NCI-H2227 (cell line): Measurements from ENCODE around the gene CAPN12.

Experiments
- DNase-seq: peaks from one replicate; lab custom pipeline; 2025; ENCODE audit not compliant: unreplicated experiment; lab: John Stamatoyannopoulos, UW

Gene CAPN12

DNA sequence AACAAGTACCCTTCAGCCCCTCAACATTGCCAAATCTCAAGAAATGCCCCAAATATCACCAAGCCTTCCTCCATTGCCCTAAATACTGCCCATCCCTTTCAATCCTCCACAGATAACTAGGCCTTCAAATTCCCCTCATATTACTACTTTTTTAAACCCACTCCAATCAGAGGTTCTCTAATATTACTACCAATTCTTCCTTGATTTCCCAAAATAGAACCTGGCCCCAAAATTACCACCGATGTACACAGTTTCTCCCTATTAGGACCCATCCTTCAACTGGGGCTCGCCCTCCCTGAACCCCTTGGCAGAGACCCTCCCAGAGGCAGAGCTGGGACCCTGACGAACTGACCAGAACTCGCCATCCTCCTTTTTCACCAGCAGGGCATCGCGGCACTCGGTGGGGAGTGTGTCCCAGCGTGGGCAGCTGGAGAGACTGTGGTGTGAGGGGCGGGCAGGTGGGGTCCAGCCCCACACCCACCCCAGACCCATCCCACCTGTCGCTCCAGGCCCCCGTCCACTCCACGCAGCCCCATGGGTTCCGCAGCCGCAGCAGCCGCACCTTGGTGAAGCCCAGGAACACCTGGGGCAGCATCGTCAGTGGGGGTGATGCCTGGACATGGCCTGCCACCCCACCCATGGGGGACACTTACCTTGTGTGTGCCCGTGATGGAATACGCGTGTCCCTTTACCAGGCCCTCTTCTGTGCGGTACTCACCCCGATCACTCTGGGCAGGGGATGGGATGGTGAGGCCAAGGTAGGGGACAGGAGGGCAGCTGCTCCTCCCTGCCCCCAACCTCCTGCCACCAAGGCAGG is 6.1 kb downstream of the CAPN12 start:
- DNase-seq, result no peak

DNA sequence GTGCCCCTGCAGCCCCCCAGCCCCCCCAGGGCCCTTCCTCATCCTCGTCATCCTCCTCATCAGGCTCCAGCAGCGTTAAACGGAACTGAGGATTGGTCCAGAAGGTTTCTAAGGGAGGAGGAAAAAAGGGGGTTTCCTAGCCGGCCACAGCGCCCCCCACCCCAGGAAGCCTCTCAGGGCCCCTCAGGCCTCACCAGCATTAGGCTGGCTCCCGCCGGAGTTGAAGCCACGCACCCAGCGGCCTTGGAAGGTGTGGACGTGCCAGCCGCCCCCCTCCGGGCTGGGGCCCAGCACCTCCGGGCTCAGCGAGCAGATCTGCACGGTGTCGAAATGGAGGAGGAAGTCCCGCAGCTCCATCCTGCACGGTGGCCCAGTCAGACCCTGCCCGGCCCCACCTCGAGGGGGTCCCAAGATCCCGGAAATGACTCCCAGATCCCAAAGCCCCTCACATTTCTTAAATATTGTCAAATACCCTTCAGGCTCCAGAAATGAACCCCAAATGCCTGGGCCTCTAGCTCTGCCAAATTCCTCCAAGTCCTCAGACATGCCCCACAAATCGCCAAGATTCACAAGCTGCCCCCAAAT is 6.9 kb downstream of the CAPN12 start:
- DNase-seq, result no peak

DNA sequence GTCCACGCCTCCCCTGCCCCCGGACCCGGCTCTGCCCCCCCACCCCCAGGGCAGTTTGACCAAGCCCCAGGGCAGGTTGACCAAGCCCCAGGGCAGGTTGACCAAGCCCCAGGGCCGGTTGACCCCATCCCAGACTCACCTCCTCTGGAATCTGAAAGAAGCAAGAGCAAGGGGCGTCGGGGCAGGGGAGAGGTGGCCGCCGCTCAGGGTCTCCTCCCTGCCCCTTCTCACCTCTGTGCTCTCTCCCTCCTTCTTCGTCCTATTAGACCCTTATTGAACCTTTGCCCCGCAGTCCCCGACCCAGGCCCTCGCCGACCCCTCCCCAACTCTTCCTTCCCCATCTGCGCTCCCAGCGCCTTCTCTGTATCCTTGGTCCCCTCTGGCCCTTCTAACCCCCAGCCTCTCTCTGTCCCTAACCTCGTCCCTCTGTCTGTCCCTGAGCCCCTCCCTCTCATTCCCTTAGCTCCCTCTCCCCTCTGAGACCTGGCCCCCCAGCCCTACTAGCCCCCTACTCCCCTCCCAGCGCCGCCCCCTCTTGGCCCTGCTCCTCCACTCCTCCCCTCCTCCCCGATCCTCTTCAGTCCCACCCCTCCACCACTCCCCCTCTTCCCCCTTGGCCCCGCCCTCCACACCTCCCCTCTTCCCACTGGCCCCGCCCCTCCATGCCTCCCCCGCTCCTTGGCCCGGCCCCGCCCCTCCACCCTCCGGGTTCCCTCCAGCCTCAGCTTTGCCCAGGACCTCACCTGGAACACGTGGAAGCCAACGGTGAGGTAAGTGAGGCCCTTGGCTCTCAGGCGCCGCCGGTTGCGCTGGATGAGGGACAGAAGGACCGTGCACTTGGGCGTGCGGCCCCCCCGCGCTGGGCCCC is 7.6 kb downstream of the CAPN12 start:
- DNase-seq, result peak; percentile 93

DNA sequence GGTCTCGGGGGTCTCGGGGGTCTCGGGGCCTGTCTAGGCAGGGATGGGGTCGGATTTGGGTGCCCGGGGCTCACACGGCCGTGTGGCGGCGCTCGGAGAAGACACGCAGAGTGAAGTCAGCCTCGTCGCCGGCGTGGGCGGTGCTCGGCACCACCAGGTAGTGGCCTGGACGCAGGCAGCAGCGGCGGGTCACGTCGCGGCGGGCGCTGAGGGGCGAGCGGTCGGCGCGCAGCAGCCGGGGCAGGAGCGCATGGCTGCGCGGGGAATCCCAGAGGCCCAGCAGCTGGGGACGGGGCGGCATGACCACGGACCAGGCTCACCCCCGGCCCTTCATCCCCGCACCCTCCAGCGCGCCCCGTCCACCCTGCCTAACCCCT is 8.2 kb downstream of the CAPN12 start:
- DNase-seq, result peak; percentile 91

DNA sequence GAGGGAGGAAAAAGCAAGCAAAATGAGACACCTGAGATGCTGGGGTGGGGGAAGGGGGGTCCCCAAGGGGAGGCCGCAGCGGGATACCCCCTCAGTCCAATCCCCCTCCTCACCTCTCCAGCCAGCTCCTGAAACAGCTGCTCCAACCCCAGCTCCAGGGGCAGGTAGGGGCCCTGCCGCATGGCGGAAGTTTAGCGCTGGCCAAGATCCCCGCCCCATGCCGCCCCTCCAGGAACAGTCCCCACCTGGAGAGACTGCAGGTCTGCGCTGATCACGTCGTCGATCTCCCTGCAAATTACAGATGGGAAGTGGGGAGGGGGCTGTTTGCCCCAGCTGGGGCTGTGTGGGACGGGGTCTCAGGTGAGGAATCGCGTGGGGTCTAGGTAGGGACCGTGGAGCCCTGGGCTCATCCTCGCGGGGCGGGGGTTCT is 9.0 kb downstream of the CAPN12 start:
- DNase-seq, result peak; percentile 91

DNA sequence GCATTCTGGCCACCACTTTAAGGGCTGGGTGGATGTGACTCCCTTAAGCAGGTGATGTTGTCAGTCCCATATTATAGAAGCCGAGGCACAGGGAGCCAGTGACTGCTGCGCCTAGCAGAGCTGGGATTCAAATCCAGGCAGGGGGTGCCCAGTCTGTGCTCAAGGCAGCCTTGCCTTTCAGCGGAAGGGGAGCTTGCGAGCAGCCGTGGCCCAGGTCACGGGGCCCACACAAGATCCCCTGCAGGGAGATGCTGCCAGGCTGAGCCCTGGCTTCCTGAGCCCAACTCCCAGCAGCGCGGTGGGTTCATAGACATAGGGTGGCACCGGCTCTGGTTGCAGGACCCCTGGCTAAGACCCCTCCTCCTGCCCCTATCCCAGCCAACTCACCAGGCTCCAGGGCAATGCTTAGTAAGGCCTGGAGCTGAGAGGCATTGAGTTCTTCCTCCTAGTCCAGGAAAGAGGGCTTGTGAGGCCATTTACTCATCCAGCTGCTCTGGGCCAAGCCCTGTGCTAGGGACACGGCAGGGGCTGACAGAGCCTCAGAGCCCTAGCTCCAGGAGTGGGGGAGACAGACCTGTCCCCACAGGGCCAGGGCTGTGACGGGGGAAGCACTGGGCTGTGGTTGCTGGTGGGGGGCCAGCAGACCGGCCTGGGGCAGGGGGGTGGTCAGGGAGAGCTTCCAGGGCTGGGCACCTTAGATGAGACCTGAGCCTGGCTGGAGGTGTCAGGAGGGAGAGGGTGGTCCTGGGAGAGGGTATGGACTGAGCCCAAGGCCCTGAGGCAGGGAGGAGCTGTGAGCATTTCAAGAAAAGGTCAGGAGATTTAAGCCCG is 9.6 kb downstream of the CAPN12 start:
- DNase-seq, result no peak

DNA sequence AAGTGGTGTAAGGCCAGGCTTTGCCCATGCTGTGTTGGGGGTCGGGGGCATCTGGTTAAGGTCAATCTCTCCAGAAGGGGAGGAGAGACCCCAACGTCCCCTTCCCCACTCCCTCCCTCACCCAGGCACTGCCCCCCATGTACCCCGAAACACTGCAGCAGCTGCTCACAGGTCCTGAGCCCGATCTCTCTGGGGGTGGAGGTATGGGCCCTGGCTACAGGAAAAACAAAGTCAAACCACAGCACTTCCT is 10.2 kb downstream of the CAPN12 start:
- no peak for DNase-seq

DNA sequence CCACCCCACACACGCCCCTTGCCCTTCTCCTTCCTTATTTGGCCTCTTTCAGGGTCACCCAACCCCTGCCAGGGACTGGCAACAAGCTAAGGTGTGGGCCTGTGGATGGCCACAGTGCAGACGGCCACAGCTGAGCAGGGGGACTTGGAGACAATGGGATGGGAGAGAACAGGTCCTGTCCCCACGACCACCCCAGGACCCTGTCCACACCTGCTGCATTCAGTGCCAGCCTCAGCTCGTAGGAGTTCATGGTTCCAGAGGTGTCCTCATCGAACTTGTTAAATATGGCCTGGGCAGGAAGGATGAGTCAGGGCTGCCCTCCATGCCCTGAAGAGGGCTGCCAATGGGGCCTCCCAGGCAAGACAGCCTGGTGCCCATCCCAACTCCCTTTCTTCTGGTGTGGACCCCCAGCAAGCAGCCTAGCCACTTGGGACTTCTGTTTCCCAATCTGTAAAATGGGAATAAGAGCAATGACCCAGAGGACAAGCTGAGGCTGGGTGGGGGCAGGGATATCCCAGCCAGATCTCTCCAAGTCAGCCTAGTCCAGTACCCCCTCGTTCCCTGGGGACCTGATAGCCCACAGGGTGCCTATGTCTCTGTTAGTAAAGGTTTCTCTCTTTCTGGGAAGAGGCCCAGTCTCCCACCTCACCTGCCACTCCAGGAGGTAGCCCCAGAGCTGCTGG is 10.6 kb downstream of the CAPN12 start:
- no peak for DNase-seq

DNA sequence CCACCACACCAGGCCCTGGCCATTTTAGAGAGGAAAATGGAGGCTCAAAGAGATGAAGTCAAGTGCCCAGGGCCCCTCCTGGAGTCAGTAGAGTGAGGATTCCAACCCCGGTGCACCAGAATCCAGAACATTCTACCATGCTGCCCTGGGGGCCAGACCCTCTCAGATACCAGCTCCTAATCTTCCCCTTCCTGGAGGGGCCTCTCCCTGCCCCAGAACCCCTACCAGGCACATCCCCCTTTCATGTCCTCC is 11.1 kb downstream of the CAPN12 start:
- DNase-seq, result no peak

DNA sequence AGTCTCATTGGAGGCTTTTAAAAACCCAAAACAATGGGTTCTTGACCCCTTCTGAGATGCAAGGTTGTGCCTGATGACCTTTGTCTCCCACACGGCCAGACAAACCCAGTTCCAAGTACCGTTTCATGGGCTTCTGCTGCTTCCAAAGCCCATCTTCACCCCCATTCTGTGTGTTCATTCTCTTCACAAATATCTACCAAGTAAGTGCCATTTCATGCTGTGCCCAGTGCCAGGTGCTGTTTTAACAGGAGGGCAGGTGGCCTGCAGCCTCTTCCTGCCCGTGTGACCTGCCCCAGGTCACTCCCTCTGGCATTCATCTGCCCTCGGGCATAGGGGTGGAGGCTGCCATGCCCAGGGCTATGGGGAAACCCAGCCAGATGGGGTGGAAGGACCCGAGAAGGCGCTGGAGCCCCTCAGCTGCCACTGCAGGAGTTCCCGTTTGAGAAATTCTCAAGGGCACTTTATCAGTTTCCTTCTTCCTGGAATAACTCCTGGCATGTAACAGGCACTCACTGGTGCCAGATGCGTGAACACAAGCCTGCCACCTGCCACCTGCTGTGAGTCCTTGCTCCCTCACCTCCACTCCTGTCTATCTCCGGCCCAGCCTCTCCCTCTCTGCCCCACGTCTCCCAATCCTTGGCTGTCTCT is 12.5 kb downstream of the CAPN12 start:
- DNase-seq, result no peak

DNA sequence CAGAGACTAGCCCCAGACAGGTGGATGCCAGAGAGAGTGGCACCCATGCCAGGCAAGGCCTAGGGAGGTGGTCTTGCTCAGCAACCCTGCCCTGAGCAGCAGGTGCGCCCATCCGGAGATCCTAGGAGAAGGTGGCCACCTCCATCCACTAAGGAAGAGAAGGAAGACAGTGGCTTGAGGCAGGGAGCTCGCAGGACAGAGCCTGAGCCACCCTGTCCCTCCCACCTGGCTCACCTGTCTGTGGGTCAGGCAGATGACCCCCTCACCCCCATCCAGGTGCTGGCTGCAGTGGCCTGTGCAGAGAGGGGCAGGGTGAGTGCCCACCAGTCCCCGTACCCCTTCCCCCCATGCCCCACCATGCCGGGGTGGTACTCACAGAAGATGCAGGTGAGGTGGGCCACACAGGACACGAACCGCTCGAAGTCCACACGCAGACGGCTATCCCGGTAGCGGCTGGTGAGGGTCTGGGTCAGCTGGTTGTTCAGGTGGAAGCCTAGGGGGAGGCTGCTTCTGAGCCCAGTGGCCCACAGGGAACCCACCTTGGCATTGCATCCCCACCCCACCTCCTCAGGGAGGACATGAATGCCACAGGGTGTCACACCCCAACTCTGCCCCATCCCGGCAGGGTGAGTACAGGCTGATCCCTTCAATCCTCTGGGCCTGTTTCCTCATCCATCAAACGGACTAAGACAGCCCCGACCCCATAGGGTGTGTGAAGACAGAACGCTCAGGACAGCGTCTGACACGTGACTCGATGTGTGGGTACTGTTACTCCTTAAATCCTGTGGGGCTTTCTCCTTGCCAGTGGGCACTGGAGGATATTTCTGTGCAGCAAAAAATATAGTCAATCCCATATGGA is 13.3 kb downstream of the CAPN12 start:
- DNase-seq, result no peak

DNA sequence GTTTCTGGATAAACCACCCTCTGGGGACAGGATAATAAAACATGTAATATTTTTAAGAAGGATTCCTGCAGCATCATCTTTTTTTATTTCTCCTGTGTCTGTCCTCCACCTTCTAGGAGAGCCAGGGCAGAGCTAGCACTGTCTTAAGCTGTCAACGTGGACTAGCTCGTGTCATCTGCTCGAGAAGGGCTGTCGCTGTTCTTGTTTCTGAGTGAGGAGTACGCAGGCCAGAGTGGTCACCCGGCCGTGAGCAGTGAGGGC is 13.9 kb downstream of the CAPN12 start:
- DNase-seq, result no peak

DNA sequence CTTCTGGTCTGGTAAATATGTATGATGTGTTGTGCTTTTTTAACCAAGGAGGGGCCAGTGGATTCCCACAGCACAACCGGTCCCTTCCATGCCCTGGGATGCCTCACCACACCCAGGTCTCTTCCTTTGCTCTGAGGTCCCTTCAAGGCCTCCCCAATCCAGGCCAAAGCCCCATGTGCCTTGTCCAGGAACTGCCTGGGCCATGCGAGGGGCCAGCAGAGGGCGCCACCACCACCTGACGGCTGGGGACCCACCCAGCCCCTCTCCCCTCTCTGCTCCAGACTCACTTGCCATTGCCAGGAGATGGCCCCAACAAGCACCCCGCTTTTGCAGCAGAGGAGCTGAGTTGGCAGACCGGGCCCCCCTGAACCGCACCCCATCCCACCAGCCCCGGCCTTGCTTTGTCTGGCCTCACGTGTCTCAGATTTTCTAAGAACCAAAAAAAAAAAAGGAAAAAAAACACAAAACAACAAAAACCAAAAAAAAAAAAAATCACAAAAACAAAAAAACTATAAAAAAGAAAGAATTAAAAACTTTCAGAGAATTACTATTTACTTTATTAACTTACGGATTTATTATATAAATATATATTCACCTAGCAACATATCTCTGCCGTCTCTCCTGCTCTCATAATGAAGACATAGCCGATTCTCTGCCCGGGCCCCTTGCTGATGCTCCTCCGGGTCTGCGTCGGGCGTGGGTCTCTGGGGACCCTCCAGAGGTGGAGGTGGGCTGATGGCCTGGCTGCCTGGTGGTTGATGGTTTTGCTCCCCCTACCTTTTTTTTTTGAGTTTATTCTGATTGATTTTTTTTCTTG is 14.4 kb downstream of the CAPN12 start:
- peak; percentile 94 for DNase-seq

DNA sequence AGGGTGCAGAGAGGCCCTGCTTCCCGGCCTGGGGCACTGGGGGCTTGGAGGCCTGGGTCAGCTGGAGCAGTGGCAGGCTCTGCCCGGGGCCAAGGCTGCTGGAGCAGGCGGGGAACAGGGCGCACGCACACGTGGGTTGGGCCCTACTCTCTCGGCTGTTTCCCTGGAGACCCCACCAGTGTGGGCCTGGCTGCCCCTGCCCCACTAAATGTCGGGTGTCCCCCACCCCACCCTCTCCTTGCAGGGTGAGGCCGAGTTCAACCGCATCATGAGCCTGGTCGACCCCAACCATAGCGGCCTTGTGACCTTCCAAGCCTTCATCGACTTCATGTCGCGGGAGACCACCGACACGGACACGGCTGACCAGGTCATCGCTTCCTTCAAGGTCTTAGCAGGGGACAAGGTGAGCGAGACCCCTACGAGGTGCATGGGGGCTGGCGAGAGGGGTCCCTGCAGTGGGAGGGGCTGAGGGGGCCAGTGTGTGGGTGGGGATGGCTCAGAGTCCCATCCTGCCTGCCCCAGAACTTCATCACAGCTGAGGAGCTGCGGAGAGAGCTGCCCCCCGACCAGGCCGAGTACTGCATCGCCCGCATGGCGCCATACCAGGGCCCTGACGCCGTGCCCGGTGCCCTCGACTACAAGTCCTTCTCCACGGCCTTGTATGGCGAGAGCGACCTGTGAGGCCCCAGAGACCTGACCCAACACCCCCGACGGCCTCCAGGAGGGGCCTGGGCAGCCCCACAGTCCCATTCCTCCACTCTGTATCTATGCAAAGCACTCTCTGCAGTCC is 15.3 kb downstream of the CAPN12 start:
- DNase-seq, result no peak

DNA sequence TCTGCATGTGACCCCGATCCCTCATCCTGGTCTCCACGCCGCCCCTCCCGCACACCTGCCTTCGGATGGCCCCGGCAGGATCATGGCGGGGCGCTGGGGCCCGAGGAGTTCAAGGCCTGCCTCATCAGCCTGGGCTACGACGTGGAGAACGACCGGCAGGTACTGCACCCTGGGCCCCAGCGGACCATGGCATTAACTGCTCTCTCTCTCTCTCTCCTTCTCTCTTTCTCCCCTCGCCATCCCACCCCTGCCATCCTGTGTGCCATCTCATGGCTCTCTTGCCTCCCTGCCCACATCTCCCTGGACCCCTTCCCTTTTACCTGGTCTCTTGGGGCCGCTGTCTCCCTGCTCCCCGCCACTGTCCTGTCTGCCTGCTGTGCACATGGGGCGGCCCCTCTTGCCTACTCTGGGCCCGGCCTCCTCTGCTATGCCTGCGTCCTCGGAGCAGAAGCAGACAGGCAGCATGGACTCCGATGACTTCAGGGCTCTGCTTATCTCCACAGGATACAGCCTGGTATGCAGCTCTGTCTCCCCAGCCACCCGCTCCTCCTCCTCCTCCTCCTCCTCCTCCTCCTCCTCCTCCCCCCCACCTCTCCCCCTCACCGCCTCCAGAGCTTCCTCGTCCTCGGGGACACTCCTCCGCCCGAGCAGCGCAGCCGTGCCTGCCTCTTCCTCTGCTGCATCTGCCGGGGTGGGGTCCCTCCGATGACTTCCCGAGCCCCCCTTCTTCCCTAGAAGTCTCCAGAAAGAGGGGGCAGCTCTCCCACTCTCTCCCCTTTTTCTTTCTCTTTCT is 16.2 kb downstream of the CAPN12 start:
- no peak for DNase-seq

DNA sequence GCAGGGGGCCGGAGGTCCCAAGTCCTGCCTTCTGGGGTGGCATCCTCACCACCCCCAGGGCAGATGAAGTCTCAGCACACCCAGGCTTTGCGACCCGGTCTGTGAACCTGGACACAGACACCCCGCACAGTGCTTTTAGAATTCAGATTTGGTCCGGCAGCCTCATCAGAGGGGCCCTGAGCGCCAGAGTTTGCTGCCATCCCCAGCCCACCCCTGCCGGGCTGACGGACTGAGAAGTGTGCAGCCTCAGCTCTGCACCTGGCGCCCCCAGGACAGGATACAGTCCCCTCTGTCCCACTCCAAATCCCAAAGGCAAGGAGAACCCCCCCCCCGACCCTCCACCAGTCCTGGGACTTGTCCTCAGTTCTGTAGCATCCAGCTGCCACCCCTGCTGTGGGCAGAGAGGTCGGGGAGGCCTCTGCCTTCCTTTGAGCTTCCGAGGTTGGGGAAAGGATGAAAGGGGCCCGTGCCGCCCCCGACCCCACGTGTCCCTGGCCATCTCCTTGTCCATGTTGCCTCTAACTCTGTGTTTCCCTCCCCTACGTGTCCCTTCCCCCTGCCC is 16.9 kb downstream of the CAPN12 start:
- no peak for DNase-seq

DNA sequence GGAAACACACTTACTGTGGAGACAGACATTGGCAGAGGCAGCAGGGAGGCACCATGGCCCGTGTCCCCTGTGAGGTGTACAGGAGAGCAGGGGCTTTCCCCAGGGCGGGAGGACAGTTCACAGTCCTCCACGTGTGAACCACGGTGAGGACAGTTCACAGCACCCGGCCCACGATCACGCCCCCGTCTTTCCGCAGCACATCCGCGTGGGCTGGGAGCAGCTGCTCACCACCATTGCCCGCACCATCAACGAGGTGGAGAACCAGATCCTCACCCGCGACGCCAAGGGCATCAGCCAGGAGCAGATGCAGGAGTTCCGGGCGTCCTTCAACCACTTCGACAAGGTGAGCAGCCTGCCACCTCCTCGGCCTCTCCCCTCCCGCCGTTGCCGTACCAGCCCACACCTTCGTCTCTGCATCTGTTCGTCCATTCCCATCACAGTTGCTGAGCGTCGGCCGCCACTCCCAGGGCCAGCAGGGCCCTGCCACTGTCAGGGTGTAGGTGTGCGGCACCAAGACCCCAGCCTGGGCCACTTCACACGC is 17.4 kb downstream of the CAPN12 start:
- no peak for DNase-seq
